ENCODE results near the gene MICALL1.

MICALL1 gene, protein sequence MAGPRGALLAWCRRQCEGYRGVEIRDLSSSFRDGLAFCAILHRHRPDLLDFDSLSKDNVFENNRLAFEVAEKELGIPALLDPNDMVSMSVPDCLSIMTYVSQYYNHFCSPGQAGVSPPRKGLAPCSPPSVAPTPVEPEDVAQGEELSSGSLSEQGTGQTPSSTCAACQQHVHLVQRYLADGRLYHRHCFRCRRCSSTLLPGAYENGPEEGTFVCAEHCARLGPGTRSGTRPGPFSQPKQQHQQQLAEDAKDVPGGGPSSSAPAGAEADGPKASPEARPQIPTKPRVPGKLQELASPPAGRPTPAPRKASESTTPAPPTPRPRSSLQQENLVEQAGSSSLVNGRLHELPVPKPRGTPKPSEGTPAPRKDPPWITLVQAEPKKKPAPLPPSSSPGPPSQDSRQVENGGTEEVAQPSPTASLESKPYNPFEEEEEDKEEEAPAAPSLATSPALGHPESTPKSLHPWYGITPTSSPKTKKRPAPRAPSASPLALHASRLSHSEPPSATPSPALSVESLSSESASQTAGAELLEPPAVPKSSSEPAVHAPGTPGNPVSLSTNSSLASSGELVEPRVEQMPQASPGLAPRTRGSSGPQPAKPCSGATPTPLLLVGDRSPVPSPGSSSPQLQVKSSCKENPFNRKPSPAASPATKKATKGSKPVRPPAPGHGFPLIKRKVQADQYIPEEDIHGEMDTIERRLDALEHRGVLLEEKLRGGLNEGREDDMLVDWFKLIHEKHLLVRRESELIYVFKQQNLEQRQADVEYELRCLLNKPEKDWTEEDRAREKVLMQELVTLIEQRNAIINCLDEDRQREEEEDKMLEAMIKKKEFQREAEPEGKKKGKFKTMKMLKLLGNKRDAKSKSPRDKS

GRCh38 chr22:37905534-37906363 is at the start of gene MICALL1:
TSS of gene MICALL1 (plus strand) at chr22:37906297. CDS start at chr22:37906423, 126 bp downstream.
- peak within 1 kb of the TSS; percentile 67 for H3K27ac ChIP-seq
- TF ChIP-seq, protein P1, sequence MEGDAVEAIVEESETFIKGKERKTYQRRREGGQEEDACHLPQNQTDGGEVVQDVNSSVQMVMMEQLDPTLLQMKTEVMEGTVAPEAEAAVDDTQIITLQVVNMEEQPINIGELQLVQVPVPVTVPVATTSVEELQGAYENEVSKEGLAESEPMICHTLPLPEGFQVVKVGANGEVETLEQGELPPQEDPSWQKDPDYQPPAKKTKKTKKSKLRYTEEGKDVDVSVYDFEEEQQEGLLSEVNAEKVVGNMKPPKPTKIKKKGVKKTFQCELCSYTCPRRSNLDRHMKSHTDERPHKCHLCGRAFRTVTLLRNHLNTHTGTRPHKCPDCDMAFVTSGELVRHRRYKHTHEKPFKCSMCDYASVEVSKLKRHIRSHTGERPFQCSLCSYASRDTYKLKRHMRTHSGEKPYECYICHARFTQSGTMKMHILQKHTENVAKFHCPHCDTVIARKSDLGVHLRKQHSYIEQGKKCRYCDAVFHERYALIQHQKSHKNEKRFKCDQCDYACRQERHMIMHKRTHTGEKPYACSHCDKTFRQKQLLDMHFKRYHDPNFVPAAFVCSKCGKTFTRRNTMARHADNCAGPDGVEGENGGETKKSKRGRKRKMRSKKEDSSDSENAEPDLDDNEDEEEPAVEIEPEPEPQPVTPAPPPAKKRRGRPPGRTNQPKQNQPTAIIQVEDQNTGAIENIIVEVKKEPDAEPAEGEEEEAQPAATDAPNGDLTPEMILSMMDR (IDR thresholded peaks at IDR 0.05) = peak; percentile 78
- no peak for TF ChIP-seq ZFX (IDR thresholded peaks at IDR 0.05; ENCODE audit: borderline replicate concordance)

DNA sequence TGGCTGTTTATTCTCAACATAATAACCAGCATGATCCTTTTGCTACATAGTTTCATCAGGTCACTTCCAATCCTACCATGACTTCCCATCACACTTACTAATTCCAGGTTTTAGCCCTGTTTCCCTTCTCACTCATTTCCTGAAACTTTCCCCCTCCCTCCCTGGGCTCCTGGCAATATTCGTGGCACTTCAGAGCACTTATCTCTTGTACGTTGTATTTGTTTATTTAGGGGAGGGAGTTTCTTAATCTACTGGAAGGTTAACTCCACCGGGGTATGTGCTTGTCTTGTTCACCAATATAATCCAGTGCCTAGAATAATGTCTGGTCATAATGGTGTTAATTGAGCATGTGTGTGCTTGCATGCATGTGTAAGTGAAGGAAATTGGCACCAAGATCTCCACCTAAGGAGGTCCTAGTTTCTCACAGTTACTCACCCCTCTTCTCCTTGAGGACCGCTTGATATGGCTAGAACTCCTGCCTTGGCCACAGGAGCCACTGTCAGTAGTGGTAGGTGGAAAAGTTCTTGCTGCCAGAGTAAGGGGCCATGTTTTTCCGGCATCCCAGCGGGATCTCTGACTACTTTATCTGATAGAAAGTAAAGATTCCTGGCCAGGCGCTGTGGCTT is 45.2 kb upstream of the MICALL1 start:
- H3K27ac ChIP-seq = 0 out of 2 replicates have a peak overlapping the region, but pooled peaks have one; percentile 13
- TF ChIP-seq, protein P1 (IDR thresholded peaks at IDR 0.05) = no peak
- no peak for TF ChIP-seq ZFX (IDR thresholded peaks at IDR 0.05; ENCODE audit: borderline replicate concordance)

GRCh38 chr22:37862570-37863325 is 43.3 kb upstream of the MICALL1 start:
- no peak for TF ChIP-seq ZFX (IDR thresholded peaks at IDR 0.05; ENCODE audit: borderline replicate concordance)
- TF ChIP-seq, protein P1 (IDR thresholded peaks at IDR 0.05) = no peak
- H3K27ac ChIP-seq = 0 out of 2 replicates have a peak overlapping the region, but pooled peaks have one; percentile 17

DNA sequence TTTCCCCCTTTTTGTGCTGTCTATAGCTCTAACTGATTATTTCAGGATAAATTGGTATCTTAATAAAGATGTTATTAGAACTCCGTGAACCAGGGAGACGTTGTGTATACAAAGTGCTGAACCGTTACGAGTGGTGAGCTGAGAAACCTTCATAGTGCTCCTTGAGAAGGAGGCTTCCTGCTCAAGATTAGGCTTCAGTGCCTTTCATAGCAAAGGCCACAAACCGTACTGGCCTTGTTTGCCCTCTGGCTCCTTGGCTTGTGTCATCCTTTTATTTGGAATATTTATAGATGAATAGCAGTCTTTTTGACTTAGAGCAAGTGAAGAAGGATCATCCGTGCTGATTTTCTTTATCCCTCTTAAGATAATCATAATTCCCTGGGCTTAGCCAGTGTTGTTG is 40.6 kb upstream of the MICALL1 start:
- TF ChIP-seq, protein P1 (IDR thresholded peaks at IDR 0.05) = no peak
- no peak for TF ChIP-seq ZFX (IDR thresholded peaks at IDR 0.05; ENCODE audit: borderline replicate concordance)
- no peak overlapping the region for H3K27ac ChIP-seq

DNA sequence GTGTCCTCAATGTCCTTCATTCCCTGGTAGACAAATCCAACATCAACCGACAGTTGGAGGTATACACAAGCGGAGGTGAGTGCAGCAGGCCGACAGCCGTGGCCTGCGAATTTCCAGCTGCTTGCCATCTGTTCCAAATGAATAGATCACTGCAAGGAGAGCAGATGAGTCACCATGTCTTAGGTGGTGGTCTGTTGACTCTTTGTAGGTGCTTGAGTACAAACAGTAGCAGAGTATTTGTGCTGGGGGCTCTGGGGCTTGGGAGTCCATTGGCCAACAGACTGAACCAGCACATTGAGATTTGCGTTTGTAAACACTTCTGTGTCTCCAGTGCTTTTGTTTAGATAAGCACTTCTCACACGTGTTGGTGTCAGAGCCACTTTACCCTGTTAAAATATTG is 35.8 kb upstream of the MICALL1 start:
- H3K27ac ChIP-seq = no peak overlapping the region
- no peak for TF ChIP-seq ZFX (IDR thresholded peaks at IDR 0.05; ENCODE audit: borderline replicate concordance)
- TF ChIP-seq, protein P1 (IDR thresholded peaks at IDR 0.05) = no peak
